TTC549 (cell line): ENCODE data around the gene ADGRL2.

Source experiments
- FAIRE-seq: peaks from 2 replicates; lab custom pipeline; 2012; peaks lifted over from hg19 to GRCh38; lab: Jason Lieb, UNC

ADGRL2 gene

DNA sequence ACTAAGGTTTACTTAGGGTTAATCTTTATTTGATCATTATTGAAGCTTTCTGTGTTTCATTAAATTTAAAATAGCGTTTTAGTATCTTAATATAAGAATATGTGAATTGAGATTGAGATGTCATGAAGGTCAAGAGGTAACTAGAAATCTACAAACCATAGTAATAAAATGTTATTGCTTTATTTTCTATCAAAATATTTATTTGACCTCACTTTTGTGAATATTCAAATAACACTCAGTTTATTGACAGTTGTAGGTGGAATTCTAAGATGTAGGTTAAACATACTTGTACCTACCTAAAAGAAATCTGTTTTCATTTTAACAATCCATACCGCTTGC, 5.7 kb downstream of the ADGRL2 start:
- FAIRE-seq: no peak

DNA sequence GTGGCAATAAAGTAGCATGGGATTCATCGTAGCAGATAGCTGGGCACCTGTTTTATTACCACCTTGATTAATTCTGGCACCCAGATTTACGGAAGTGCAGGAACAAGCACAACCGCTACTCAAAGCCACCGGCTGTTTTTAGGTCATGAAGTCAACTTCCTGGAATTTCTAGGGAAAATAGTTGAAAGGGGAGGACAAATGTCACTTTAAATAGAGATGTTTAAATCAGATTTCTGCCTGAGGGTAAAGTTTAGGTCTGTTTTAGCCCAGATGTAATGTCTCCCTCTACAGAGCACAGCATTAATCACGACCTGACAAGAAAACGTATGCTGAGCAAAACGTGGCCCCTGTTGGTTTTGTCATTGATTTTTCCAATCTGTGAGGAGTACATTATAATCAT, 8.0 kb downstream of the ADGRL2 start:
- no peak for FAIRE-seq

DNA sequence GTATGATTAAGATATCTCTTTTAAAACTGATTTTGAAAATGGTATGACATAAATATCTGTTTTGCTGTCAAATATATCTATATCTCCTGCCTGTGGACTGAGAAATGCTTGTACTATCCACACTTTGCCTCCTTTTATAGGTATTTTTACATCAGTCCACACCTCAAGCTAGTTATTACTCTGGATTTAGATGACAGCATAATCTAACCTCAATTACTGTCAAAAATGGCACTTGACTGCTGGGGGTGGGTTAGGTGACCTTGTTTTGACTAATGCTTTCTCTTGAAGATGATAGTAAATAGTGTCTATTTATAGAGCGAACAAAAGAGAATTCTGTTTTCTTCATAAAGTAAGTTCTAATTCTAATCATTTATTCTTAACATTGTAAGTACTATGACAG, 9.1 kb downstream of the ADGRL2 start:
- no peak for FAIRE-seq

GRCh38 chr1:81811757-81812371, 11.1 kb downstream of the ADGRL2 start:
- FAIRE-seq: no peak

DNA sequence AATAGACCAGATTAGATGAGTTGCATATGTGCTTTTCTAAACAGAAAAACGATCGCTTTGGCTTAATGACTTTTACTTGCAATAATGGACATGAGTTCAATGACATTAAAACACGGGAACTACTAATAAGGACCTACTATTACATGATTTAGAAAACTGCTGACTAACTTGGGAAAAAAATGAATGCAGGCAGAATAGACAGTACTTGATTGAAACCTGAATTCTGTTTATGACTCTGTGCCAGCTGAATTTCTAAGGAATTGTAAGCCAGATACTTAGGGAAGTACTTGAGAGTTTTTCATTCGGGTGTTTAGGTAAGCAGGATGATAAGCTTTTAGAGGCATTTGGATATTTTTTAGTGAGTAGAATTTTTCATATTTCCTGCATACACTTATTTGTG, 12.0 kb downstream of the ADGRL2 start:
- FAIRE-seq: no peak

GRCh38 chr1:81813691-81814090, 13.0 kb downstream of the ADGRL2 start:
- no peak for FAIRE-seq

GRCh38 chr1:81819613-81820012, 18.9 kb downstream of the ADGRL2 start:
- no peak for FAIRE-seq

GRCh38 chr1:81820765-81821164, 20.0 kb downstream of the ADGRL2 start:
- no peak for FAIRE-seq

DNA sequence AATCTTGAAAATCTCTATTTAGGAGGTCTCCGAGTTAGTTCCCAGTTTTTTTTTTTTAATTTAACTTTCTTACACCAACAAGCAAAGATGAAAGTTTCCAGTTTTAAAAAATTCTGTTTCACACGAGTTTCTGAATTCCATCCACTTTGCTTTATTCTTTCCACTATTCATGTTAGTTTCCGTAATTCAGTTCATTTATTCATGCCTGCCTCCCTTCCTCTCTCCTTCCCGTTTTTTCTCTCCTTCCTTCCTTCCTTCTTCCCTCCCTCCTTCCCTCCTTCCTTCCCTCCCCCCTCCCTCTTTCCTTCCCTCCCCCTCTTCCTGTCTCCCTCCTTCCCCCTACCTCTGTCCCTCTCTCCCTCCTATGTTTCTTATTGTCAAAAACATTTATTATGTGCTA, 22.3 kb downstream of the ADGRL2 start:
- FAIRE-seq: no peak

DNA sequence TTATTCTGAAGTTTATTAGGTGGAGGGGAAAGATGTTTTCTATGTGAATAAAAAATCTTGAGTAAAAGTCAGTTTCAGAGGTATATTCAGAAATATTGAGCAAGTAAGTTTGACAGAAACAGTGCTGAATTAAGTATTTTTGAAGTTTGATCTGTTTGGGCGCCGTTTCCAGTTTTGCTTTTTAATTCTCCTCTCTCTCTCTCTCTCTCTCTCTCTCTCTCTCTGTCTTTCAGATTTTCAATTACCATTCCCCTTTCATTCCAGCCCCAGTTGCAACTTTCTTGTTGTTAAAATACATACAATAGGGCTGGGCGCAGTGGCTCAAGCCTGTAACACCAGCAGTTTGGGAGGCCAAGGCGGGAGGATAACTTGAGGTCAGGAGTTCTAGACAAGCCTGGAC, 24.0 kb downstream of the ADGRL2 start:
- no peak for FAIRE-seq

DNA sequence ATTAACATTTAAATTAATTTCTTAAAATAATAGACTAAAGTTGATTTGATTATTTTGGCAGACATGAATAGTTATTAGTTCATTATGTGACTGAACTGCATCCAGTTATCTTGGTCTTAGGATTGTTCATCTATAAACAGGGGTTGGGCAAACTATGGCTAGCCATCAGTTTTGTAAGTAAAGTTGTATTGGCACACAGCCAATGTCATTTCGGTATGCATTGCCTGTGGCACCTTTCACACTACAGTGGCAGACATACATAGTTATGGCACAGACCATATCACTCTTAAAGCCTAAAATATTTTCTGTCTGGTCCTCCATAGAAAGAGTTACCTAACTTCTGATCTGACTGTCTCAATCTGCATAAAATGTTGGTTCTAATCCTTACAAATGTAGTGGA, 27.2 kb downstream of the ADGRL2 start:
- no peak for FAIRE-seq

DNA sequence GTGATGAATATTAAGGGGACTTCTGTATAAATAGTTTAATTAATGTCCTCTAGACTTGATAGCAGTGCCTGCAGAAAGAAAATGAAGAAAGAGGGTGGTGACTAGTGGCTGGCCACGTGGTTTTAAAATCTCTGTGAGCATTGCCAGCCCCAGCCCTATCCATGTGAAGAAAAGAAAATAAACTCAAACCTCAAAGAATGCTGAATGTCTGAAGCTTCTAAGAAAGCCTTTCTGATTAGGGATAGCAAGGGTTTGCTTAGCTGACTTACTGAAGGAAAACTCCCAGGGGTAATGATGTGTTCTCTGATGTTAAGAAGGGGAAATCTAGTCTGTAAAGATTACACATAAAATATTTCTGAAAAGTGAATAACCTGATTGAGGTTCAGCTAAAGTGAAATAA, 31.8 kb downstream of the ADGRL2 start:
- no peak for FAIRE-seq

DNA sequence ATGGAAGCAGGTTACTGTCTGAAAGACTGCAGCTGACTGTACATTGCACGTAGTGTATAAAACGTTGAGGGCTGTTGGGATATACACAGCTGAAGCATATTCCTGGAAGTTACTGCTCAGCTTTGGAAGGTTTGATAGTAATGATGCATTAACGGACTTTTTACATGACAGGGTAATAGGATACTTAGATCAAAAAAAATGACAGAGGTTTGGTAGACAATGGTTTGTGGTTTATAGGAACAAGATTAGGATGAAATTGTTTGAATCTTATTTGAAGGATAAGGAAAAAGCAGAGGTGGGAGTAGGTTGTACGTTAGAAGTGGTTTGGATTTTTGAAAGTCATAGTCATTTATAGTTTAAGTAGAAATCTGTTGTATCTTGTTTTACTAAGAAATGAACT, 33.0 kb downstream of the ADGRL2 start:
- FAIRE-seq: no peak

DNA sequence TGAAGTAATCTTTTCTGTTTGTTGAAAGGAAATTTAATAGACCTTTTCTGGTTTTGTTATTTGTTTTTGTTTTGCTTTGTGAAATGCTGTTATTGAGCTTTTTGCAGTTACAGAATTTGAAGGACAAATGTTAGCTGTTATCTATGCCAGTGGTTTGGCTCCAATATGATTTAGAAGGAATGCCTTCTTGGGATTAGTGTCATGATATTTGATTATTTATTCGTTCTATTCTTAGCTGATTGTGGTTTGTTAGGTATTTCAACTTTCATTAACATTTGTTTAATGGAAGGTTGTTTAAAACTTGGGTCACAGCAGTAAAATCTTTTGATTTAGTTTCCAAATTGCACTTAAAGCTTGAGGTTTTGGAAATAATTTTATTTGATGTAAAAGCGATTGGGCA, 33.5 kb downstream of the ADGRL2 start:
- FAIRE-seq: no peak

- FAIRE-seq: no peak
These were observed 34.4 kb downstream of the ADGRL2 start for GRCh38 chr1:81834921-81835698.

DNA sequence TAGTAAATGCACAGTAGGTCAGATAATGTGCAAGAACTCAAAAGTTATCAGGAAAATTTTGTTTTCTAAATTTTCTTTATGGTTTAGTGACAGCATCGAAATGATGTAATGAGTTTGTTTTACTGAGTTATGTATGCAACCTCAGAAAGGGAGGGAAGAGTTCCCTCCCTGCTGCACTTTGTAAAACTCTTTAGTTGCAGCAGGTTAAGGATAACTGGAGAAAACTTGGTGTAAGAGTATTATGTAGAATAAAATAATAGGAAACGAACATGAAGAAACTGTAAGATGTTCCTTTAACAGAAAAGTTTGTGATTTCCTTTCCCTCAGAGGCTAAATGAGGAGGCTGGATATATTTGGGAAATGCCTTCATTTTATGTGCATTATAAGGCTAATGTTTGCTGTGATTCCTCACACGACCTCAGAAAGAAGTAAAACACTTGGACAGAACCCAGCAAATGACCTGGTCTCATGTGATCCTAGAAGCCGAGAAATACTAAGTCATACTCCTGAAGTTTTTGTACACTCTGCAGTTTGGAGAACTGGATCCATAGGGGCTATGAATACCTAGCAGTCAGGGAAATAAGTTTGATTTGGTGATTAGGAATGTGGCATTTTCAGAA, 35.4 kb downstream of the ADGRL2 start:
- FAIRE-seq: no peak

DNA sequence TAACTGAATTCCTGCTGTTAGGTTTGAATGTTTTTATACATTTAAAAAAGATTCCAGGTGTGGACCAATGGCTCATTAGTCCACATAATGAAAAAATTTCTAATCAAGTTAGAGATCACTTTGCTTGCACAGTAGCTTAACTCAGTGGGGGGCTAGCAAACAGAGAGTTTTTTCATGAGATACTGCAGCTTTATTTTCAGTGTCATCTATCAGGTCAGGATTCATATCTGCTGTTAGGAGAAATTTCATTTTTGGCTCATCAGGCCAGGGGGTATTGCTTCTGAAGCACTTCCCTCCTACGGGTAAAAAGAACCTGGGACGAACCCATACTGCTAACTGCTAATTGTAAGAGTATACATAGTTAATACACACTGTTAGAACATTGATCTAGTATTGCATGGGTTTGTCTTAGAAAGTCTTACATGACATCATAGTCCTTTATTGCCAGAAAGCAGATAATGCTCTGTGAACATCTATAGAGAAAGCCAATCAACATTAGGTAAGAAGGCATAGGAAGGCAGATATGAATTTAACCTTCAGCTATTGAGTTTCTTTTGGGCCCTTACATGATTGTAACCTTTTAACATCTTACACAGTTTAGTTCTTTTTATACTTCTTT, 38.0 kb downstream of the ADGRL2 start:
- FAIRE-seq: no peak

DNA sequence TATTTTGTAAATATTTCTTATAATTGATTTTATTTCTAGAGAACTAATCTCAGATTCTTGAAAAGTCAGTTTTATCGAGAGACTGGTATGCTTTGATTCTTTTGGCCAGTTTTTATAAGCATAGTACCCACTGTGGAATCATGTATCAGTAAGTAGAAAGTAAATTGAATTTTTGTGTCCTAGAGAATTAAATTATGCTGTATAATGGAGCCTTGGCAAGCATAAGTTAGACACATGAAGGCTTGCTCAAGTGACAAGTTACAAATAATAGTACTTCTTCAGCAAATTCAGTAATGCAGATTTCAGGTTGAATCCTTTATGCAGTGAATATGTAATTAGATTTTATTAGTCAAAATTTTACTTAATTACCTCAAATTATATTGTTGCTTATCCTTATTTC, 40.1 kb downstream of the ADGRL2 start:
- FAIRE-seq: no peak

DNA sequence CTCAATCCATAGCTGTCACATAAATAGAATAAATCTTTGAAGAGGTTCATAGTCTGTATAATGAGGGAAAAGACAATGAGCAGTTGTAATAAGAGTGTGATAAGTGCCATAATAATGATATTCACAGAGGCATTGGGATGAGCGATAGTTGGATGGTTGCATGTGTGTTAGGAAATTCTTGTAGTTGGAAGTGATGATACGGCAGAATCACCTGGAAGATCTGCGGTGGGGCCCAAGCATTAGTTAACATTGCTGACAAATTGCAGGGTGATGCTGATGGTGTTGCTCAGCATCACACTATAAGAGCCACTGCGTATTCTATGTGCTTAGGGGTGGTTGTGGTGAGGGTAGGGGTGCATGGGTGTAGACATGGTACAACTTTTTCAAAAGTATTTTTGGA, 41.1 kb downstream of the ADGRL2 start:
- FAIRE-seq: no peak

DNA sequence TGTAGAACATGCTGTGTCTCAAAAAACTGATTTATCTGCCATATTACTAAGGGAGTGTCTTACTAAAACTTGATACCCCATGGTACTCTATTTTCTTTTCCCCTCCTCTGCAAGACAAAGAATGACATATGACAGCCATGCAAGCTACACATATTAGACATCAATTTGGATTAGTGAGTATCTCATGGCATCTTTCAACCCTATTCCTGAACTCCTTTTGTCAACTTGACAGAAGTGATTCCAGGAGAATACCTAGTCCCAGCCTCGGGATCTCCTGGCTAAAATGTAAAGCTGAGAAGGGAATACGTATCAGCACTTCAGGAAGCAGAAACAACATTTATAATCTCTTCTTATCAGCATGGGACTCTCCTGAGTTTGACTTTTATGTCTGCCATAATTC, 43.7 kb downstream of the ADGRL2 start:
- no peak for FAIRE-seq

DNA sequence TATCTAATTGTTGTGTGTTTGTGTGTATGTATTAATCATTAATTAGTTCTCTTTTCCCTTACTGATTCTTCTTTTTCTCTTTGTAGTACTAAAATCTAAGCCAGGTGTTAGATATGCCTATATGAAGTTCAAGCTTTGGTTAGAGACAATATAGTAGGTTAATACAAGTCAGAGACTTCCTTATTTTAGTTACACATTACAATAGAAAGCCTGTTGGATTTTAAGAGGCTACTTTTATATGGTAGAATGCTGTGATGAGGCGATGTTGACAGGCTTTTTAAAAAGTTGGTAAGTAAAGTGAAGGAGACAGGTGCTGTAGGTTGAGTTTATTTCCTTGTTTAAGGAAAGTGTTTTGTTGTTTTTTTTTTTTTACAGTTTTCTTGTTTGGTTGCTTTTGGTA, 45.9 kb downstream of the ADGRL2 start:
- no peak for FAIRE-seq

DNA sequence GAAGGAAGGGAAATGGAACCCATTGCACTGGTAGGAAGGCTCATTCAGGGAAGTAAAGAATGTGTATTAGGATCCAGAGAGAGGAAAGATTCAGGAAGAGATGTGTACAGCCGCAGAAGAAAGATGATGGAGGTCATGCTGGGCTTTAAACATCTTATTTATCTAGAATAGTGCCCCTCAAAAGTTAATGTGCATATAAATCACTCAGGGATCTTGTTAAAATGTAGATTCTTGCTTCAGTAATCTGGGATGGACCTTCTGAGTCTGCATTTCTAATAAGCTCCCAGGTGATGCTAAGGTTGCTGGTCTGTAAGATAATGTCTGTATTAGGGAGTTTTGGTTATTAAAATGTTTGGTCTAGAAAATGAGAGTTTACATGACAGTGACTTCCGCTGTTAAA, 46.3 kb downstream of the ADGRL2 start:
- FAIRE-seq: no peak

- no peak for FAIRE-seq
These were observed 48.3 kb downstream of the ADGRL2 start for GRCh38 chr1:81848880-81849682.
